Lower leg skin (tissue), 4 donors: ENCODE measurements around the gene ADGRG6. TPM values are rescaled to one million over a fixed set of nuclear protein-coding genes. Genes with fewer than 3 reads are reported as not detected.

Experiments used
- DNase-seq, 2 donors: peaks; one replicate each; pipeline ENCODE4 v3.0.0-alpha.2; 2019; ENCODE audit warnings: low spot score in 2 of 2
- H3K4me3 ChIP-seq: fragments of 200-600 bp; sonication (generic); 2 replicates; pipeline ENCODE4 v1.5.1; 2017; ENCODE audit warnings: mild to moderate bottlenecking, low read depth; ENCODE audit not compliant: poor library complexity, severe bottlenecking
- CTCF ChIP-seq, 3 donors: fragments of 450-650 bp; IDR thresholded peaks; one replicate each; pipeline ENCODE4 v1.5.1; 2016; ENCODE audit warnings: antibody characterized with exemption in 3 of 3, mild to moderate bottlenecking in 3 of 3, moderate library complexity in 2 of 3
- POLR2A ChIP-seq, 2 donors: fragments of 450-650 bp; IDR thresholded peaks; one replicate each; pipeline ENCODE4 v1.6.1; 2016 to 2017; ENCODE audit warnings: antibody characterized with exemption in 2 of 2, mild to moderate bottlenecking in 1 of 2, moderate library complexity in 1 of 2
- WGBS, 2 donors: methylation state at CpG; one replicate each; pipeline ENCODE4 v1.1.5; 2018; 5-methylcytosine and 5-hydroxymethylcytosine counted together
- intact Hi-C: fragments of 100-400 bp; cut with DNase I; formaldehyde crosslinking; loops from one replicate; pipeline ENCODE4 v1.15.0; 2023; ENCODE audit warnings: low total_unique reads
- total RNA-seq, 4 donors: library from RNA; depleted of rRNA; stranded (reverse); fragments of >200 nt; gene quantifications; one replicate each; pipeline ENCODE4 v1.1.0, GENCODE V29; 2016

The ADGRG6 gene
- total RNA-seq, 4 donors from 2014 or later = 41.8 to 54.8 (median 50.0) TPM

DNA sequence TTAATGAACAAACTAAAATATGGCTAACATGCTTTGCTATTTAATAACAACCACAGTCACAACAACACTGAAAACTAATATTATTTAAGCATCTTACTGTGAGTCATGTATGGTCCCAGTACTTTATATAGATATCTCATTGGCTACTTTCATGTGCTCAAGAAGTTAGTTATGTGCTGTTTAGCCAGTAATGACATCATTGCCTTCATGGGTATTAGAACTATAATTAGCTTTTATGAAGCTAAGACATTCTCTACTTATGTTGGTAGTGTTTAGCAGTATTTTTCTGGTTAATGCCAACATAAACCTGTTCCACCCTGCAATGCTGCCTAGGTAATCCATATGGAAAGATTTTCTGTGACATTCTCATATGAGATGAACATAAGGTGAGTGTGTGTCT lies 56.1 kb downstream of the ADGRG6 start:
- no peak overlapping the region for H3K4me3 ChIP-seq
- intact Hi-C loops = no loop called here
- DNase-seq = no peak
- no peak for TF ChIP-seq CTCF (IDR thresholded peaks at IDR 0.05)
- no peak for TF ChIP-seq POLR2A (IDR thresholded peaks at IDR 0.05)

- intact Hi-C loops = no loop called here
- 47 to 48% methylated on average over 2 of the region's 2 CpGs for WGBS, 2 donors
- no peak for DNase-seq
These were observed 57.6 kb downstream of the ADGRG6 start for GRCh38 chr6:142359271-142359960.

GRCh38 chr6:142361345-142361744 lies 59.5 kb downstream of the ADGRG6 start:
- intact Hi-C loops = no loop called here
- 91 to 94% methylated on average over 5 of the region's 5 CpGs for WGBS, 2 donors
- no peak overlapping the region for H3K4me3 ChIP-seq
- no peak for DNase-seq
- no peak for TF ChIP-seq CTCF (IDR thresholded peaks at IDR 0.05)
- no peak for TF ChIP-seq POLR2A (IDR thresholded peaks at IDR 0.05)

More at GRCh38 chr6:142359271-142359960, 57.6 kb downstream of the ADGRG6 start:
- H3K4me3 ChIP-seq = no peak overlapping the region
- TF ChIP-seq POLR2A (IDR thresholded peaks at IDR 0.05) = no peak
- no peak for TF ChIP-seq CTCF (IDR thresholded peaks at IDR 0.05)

DNA sequence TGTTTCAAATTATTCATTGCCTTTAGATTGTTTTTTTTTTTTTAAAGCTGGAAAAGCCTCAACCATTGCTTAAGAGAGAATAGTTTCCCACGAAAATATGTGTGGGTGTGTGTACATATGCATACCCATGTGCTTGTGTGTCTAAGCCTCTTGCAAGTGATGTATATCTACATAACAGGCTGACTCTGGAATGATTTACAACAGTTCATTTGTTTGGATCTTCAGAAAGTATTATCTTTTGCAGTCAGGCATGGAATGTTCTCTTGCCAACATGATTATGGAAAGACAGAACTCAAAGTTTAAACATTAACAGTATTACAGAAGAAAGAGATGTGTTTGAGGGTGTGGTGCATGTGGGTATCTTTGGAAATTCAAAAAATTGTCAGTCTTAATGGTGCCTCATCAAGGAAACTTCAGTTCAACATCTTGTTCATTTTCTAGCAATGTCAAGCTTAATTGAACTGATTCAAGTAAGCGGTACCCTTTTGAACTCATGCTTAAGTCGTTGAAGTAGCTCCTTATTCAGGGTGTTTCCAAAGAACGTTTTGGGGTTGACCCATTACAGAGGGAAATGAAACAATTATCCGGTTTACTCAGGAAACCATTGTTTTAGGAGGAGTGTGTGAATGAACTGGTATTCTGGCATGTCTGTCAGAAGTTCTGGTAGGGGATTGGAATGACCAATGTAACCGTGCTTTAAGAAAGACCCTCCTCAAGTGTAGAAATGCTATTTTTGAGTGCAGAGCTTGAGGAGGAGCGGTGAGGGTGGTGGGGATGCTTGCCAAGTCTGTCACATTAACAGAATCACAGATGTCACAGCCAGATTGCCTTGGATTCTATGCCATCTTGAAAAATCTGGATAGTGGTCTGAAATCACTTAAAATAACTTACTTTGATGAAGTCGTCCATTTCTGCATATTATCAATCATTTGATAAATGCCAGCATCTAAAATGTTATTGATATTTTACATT lies 60.3 kb downstream of the ADGRG6 start:
- TF ChIP-seq CTCF (IDR thresholded peaks at IDR 0.05) (no peak), POLR2A (IDR thresholded peaks at IDR 0.05) (no peak)
- no peak for DNase-seq
- 60 to 61% methylated on average over 8 of the region's 8 CpGs for WGBS, 2 donors
- no peak overlapping the region for H3K4me3 ChIP-seq
- intact Hi-C loops = no loop called here

GRCh38 chr6:142367061-142367460 lies 65.3 kb downstream of the ADGRG6 start:
- no peak for TF ChIP-seq POLR2A (IDR thresholded peaks at IDR 0.05)
- TF ChIP-seq CTCF (IDR thresholded peaks at IDR 0.05) = no peak
- DNase-seq = no peak
- H3K4me3 ChIP-seq = no peak overlapping the region
- intact Hi-C loops = no loop called here
- 89 to 94% methylated on average over 3 of the region's 3 CpGs for WGBS, 2 donors
